ENCODE results near the gene RAB7A. TPM values are rescaled to one million over a fixed set of nuclear protein-coding genes. Genes with fewer than 3 reads are reported as not detected.

Gene RAB7A
- total and polyA plus RNA-seq, 2 of the 8 experiments (the other 6 are each of a cell fraction or from before 2014, with no cell fraction given), result 179 to 195 TPM

- TF ChIP-seq SIX5 (IDR thresholded peaks at IDR 0.05; ENCODE audit: low read depth, low read length) (no peak), KDM1A (IDR thresholded peaks at IDR 0.05; ENCODE audit: borderline replicate concordance, low read length) (no peak)
Measured at GRCh38 chr3:128849911-128850455, 124.0 kb downstream of the RAB7A start (continued).

Data from H1 (cell line).